ENCODE data around the gene KRTAP1-4.

GRCh38 chr17:41015454-41015853, 14.5 kb downstream of the KRTAP1-4 start:
- TF ChIP-seq EP300 (IDR thresholded peaks at IDR 0.05) (no peak), POLR2A (IDR thresholded peaks at IDR 0.05) (no peak), CTCF (IDR thresholded peaks at IDR 0.05) (no peak)
